ENCODE data around the gene ADAM8.
A peak's percentile ranks its signal among the peaks of the same experiment; 100 is the strongest.
"Not testable (repeated sequence)": the region's sequence is repeated elsewhere in the genome, so short reads cannot be mapped to it uniquely, and the experiment has no call there.

Gene ADAM8

DNA sequence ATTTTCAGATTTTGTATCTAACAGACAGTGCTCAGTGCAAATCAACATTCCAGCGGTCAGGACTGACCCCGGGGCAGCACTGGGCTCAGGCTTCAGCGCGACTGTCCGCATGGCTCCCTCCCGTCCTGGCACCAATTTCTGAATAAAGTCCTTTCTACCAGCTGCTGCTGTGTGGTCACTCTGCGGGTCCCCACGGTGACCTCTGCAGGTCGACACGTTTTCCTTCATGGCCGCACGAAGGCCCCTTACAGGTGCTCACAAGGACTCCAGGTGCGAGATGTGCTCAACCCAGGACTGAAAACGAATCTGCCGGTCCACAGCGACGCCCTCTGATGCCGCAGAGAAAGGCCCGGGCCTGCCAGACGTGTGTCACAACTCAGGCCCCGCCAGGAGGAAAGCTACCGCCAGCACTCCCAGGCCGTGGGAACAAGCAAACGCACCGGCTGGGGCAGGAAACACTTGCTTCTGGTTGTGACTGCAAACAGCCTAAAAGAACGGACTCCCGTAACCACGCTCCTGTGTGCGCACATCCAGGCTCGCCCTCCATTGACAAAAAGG is 50.3 kb downstream of the ADAM8 start:
- DNase-seq (ENCODE audit: low read depth in 2 of 2), result no peak
- no peak overlapping the region for H3K4me3 ChIP-seq (replicated peaks in 1 of 2; ENCODE audit: low read depth in 2 of 2, low read length in 2 of 2)
- TF ChIP-seq, protein P1, sequence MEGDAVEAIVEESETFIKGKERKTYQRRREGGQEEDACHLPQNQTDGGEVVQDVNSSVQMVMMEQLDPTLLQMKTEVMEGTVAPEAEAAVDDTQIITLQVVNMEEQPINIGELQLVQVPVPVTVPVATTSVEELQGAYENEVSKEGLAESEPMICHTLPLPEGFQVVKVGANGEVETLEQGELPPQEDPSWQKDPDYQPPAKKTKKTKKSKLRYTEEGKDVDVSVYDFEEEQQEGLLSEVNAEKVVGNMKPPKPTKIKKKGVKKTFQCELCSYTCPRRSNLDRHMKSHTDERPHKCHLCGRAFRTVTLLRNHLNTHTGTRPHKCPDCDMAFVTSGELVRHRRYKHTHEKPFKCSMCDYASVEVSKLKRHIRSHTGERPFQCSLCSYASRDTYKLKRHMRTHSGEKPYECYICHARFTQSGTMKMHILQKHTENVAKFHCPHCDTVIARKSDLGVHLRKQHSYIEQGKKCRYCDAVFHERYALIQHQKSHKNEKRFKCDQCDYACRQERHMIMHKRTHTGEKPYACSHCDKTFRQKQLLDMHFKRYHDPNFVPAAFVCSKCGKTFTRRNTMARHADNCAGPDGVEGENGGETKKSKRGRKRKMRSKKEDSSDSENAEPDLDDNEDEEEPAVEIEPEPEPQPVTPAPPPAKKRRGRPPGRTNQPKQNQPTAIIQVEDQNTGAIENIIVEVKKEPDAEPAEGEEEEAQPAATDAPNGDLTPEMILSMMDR (IDR thresholded peaks at IDR 0.05; ENCODE audit: low read depth, low read length), result no peak

DNA sequence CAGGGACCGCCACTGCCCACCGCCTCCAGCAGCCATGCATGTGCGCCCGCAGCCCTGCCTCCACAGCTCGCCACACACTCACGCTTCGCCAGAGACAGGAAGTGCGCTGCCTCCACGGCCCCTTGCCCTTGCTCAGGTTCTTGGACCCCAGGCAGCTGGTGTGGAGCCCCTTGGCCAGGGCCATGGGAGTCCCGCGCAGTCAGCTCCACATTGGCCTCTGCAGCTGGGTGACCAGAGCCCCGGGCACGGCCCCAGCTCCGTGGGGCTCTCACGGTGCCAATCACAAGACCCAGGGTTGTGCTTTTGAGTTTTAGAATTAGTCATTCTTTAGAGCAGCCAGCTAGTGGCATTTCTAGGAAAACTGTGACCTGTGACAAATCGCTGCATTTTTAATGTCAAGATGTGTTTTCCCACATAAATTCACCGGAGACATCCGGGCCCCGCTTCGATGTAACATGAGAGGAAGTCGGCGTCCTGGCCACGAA is 50.9 kb downstream of the ADAM8 start:
- H3K4me3 ChIP-seq (replicated peaks in 1 of 2; ENCODE audit: low read depth in 2 of 2, low read length in 2 of 2), result no peak overlapping the region
- no peak for DNase-seq (ENCODE audit: low read depth in 2 of 2)
- TF ChIP-seq, protein P1 (IDR thresholded peaks at IDR 0.05; ENCODE audit: low read depth, low read length), result no peak

- DNase-seq (ENCODE audit: low read depth in 2 of 2), result peak; percentile 25 to 64
- peak overlapping the region in 1 of 2 donors; percentile 16 for H3K4me3 ChIP-seq (replicated peaks in 1 of 2; ENCODE audit: low read depth in 2 of 2, low read length in 2 of 2)
- TF ChIP-seq, protein P1 (IDR thresholded peaks at IDR 0.05; ENCODE audit: low read depth, low read length), result no peak
Observed at GRCh38 chr10:133224756-133225372, 51.8 kb downstream of the ADAM8 start.

- TF ChIP-seq, protein P1 (IDR thresholded peaks at IDR 0.05; ENCODE audit: low read depth, low read length), result no peak
- H3K4me3 ChIP-seq (replicated peaks in 1 of 2; ENCODE audit: low read depth in 2 of 2, low read length in 2 of 2), result no peak overlapping the region
- DNase-seq (ENCODE audit: low read depth in 2 of 2), result no peak
Observed at GRCh38 chr10:133224076-133224475, 52.6 kb downstream of the ADAM8 start.

- not testable (repeated sequence) for DNase-seq (ENCODE audit: low read depth in 2 of 2); H3K4me3 ChIP-seq (replicated peaks in 1 of 2; ENCODE audit: low read depth in 2 of 2, low read length in 2 of 2)
Observed at GRCh38 chr10:133221756-133222155, 54.9 kb downstream of the ADAM8 start.

DNA sequence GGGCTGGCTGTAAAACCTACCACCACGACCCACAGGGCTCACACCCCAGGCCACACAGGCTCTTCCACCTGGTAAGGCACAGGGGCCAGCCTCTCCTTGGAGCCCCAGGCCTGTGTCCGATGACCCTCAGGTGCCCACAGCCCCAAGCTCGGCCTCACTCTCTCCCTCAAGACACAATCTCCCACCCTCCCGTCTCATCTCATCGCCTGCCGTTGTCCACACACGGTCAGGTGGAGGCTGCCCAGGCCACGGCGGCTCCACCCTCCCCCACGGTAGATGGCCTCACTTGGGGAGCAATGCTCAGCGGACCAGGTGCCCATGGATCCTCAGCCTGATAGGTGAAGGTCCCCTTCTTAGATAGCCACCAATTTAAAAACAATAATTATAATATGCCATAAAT is 55.3 kb downstream of the ADAM8 start:
- H3K4me3 ChIP-seq (replicated peaks in 1 of 2; ENCODE audit: low read depth in 2 of 2, low read length in 2 of 2), result no peak overlapping the region
- no peak for DNase-seq (ENCODE audit: low read depth in 2 of 2)

GRCh38 chr10:133219782-133220181 is 56.9 kb downstream of the ADAM8 start:
- H3K4me3 ChIP-seq (replicated peaks in 1 of 2; ENCODE audit: low read depth in 2 of 2, low read length in 2 of 2), result no peak overlapping the region
- no peak for DNase-seq (ENCODE audit: low read depth in 2 of 2)
- TF ChIP-seq, protein P1 (IDR thresholded peaks at IDR 0.05; ENCODE audit: low read depth, low read length), result no peak

More for the DNA sequence above, 55.3 kb downstream of the ADAM8 start:
- TF ChIP-seq, protein P1 (IDR thresholded peaks at IDR 0.05; ENCODE audit: low read depth, low read length), result no peak
